SH-SY5Y (cell line): ENCODE data around the gene MPRIP.

Experiments used
- GATA2 ChIP-seq: IDR thresholded peaks from 2 replicates; pipeline ENCODE4 v1.6.1; 2011; ENCODE audit warnings: mild to moderate bottlenecking, low read depth, low read length
- GATA3 ChIP-seq: IDR thresholded peaks from 2 replicates; pipeline ENCODE4 v1.6.1; 2011; ENCODE audit warnings: low read depth, mild to moderate bottlenecking, low read length, moderate library complexity

- no peak for TF ChIP-seq GATA3
- no peak for TF ChIP-seq GATA2
Measured at GRCh38 chr17:17120701-17121100, 78.4 kb downstream of the MPRIP start.
